OCI-LY1 (cell line): ENCODE measurements around the gene AJUBA.

Source experiments
- H2AFZ ChIP-seq: fragments of 200-600 bp; sonication (generic), shearing (Covaris generic); 2 replicates; pipeline ENCODE4 v1.6.0; 2014; ENCODE audit warnings: antibody characterized with exemption, mild to moderate bottlenecking, low read length
- H3F3A ChIP-seq: fragments of 200-600 bp; sonication (generic), shearing (Covaris generic); 2 replicates; pipeline ENCODE4 v1.6.0; 2014; ENCODE audit warnings: mild to moderate bottlenecking, antibody characterized with exemption, low read length, moderate library complexity; ENCODE audit not compliant: insufficient read depth
- H3K27ac ChIP-seq: fragments of 200-600 bp; sonication (generic); 2 replicates; pipeline ENCODE4 v1.5.1; 2014; ENCODE audit warnings: low read length, mixed run types, mild to moderate bottlenecking, low read depth; ENCODE audit not compliant: poor library complexity, severe bottlenecking
- H3K27me3 ChIP-seq: fragments of 200-600 bp; sonication (generic); 2 replicates; pipeline ENCODE4 v1.6.0; 2014; ENCODE audit warnings: antibody characterized with exemption, mild to moderate bottlenecking, low read length, moderate library complexity; ENCODE audit not compliant: insufficient read depth
- H3K36me3 ChIP-seq: fragments of 200-600 bp; sonication (generic); 2 replicates; pipeline ENCODE4 v1.6.1; 2014; ENCODE audit warnings: mild to moderate bottlenecking, antibody characterized with exemption, low read length, moderate library complexity, mixed read lengths; ENCODE audit not compliant: insufficient read depth
- H3K4me1 ChIP-seq: fragments of 200-600 bp; sonication (generic); 2 replicates; pipeline ENCODE4 v1.5.1; 2014; ENCODE audit warnings: mild to moderate bottlenecking, low read length, moderate library complexity; ENCODE audit not compliant: insufficient read depth, severe bottlenecking
- H3K4me2 ChIP-seq: fragments of 200-600 bp; sonication (generic), shearing (Covaris generic); 2 replicates; pipeline ENCODE4 v1.6.1; 2014; ENCODE audit warnings: low read length
- H3K4me3 ChIP-seq: fragments of 200-600 bp; sonication (generic); 2 replicates; pipeline ENCODE4 v1.5.1; 2014; ENCODE audit warnings: low read length, low read depth, mild to moderate bottlenecking, mixed read lengths; ENCODE audit not compliant: poor library complexity, severe bottlenecking
- H3K79me2 ChIP-seq: fragments of 200-600 bp; shearing (Covaris generic); 2 replicates; pipeline ENCODE4 v1.6.1; 2016; ENCODE audit warnings: mixed run types, low read length, mixed read lengths; ENCODE audit not compliant: insufficient read depth
- H3K9ac ChIP-seq: fragments of 200-600 bp; sonication (generic), shearing (Covaris generic); 2 replicates; pipeline ENCODE4 v1.6.1; 2014; ENCODE audit warnings: mild to moderate bottlenecking, low read length, mixed read lengths
- H3K9me2 ChIP-seq: fragments of 200-600 bp; sonication (generic), shearing (Covaris generic); 2 replicates; pipeline ENCODE4 v1.6.1; 2014; ENCODE audit warnings: low read depth, mild to moderate bottlenecking, low read length, mixed read lengths
- H3K9me3 ChIP-seq: fragments of 200-600 bp; shearing (Covaris generic); 2 replicates; pipeline ENCODE4 v1.6.1; 2014; ENCODE audit warnings: low read length, mixed read lengths
- H4K20me1 ChIP-seq: fragments of 200-600 bp; sonication (generic), shearing (Covaris generic); 2 replicates; pipeline ENCODE4 v1.6.0; 2016; ENCODE audit warnings: mild to moderate bottlenecking, low read length; ENCODE audit not compliant: insufficient read depth
- EZH2 ChIP-seq: fragments of 200-600 bp; sonication (generic), shearing (Covaris generic); IDR thresholded peaks from 2 replicates; pipeline ENCODE4 v1.8.0; 2017; ENCODE audit warnings: borderline replicate concordance, mixed run types, mild to moderate bottlenecking, antibody characterized with exemption, low read length, moderate library complexity, mixed read lengths
- TF ChIP-seq, protein P1 (sequence below): fragments of 200-600 bp; sonication (generic), shearing (Covaris generic); IDR thresholded peaks from 2 replicates; pipeline ENCODE4 v1.5.1; 2017; ENCODE audit warnings: mild to moderate bottlenecking, antibody characterized with exemption, low read length, moderate library complexity, mixed read lengths

Gene AJUBA

DNA sequence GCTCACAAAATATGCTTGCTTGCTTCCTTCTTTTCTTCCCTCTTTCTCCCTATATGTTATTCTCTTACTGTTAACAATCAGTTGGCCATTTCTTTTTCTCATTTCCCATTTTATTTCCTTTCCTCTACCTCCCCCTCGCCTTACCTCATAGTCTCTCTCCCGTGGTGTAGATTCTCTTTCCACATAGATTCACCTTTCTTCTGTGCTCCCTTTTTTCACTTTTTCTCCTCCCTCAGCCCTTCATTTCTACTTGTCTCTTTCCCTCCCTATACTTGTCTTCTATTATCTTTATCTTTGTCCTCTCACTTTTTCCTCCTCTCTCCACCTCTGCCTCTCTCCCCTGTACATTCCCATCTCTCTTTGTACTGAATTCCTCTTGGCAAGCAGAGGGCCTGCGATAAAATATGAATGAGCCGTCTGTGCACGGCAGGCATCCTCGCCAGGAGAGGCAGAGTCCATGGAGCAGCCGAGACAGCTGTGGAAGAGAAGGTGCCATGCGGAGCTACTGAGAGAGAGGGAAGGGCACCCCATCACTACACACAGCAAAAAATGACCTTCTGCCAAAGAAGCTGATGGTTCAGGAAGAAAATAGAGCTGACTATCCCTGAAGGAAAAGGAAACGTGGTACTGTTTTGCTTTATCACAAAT is 15.4 kb upstream of the AJUBA start:
- H3K9me3 ChIP-seq: no peaks in the 10 kb centered on the region
- no peak overlapping the region for H3K4me2 ChIP-seq
- no peaks in the 10 kb centered on the region for H4K20me1 ChIP-seq
- no peak overlapping the region for H3K9ac ChIP-seq
- no peaks in the 10 kb centered on the region for H3K9me2 ChIP-seq
- no peak for TF ChIP-seq EZH2
- TF ChIP-seq, protein P1, sequence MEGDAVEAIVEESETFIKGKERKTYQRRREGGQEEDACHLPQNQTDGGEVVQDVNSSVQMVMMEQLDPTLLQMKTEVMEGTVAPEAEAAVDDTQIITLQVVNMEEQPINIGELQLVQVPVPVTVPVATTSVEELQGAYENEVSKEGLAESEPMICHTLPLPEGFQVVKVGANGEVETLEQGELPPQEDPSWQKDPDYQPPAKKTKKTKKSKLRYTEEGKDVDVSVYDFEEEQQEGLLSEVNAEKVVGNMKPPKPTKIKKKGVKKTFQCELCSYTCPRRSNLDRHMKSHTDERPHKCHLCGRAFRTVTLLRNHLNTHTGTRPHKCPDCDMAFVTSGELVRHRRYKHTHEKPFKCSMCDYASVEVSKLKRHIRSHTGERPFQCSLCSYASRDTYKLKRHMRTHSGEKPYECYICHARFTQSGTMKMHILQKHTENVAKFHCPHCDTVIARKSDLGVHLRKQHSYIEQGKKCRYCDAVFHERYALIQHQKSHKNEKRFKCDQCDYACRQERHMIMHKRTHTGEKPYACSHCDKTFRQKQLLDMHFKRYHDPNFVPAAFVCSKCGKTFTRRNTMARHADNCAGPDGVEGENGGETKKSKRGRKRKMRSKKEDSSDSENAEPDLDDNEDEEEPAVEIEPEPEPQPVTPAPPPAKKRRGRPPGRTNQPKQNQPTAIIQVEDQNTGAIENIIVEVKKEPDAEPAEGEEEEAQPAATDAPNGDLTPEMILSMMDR: no peak
- no peaks in the 10 kb centered on the region for H3F3A ChIP-seq
- no peak overlapping the region for H2AFZ ChIP-seq
- no peaks in the 10 kb centered on the region for H3K79me2 ChIP-seq
- H3K4me3 ChIP-seq: no peak overlapping the region
- peaks cover 8% of the 10 kb centered on the region for H3K36me3 ChIP-seq
- H3K27me3 ChIP-seq: no peaks in the 10 kb centered on the region
- no peak overlapping the region for H3K27ac ChIP-seq
- H3K4me1 ChIP-seq: no peaks in the 10 kb centered on the region

DNA sequence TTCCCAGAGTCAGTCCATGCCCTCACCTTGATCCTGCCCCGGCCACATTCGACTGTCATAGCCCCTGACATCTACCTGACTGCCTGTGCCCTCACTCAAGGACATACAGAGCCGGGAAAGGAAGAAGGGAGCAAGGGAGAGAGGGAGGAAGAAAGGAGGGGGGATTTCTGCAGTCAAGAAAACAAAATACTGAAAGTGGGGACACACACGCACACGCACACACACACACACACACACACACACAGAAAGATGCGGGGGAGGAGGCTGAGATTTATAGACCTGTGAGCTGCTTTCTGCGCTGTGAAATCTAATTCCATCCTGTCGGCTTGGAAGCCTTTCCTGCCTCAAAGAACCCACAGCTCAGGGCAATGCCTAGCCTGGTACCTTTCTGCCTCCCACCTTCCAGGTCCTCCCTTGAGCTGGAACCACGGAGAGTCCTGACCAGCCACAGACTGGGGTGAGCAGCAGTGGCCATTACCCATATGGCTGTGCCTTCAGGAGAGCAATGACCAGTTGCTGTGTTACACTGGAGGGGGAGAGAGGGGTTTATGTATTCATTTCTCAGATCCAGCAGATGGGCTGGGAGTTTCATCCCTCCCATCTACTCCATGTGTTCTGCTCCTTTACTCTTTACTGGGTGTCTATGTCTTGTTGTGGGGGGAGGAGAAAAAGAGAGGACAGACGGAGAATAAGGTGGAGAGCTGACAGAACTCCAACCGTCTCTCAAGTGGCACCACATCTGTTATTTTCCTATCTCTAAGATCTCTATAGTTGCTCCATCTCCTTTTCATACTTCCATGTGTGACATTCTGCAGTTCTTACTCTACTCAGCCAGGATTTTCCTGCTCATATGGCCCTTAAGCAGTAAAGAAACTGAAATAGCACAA is 14.7 kb upstream of the AJUBA start:
- no peaks in the 10 kb centered on the region for H3K27me3 ChIP-seq
- no peak overlapping the region for H3K4me3 ChIP-seq
- no peaks in the 10 kb centered on the region for H4K20me1 ChIP-seq
- no peaks in the 10 kb centered on the region for H3F3A ChIP-seq
- no peak for TF ChIP-seq EZH2
- TF ChIP-seq, protein P1: no peak
- no peak overlapping the region for H3K27ac ChIP-seq
- no peaks in the 10 kb centered on the region for H3K4me1 ChIP-seq
- H3K4me2 ChIP-seq: no peak overlapping the region
- no peak overlapping the region for H3K9ac ChIP-seq
- H3K36me3 ChIP-seq: peaks cover 8% of the 10 kb centered on the region
- H3K9me3 ChIP-seq: no peaks in the 10 kb centered on the region
- no peak overlapping the region for H2AFZ ChIP-seq
- no peaks in the 10 kb centered on the region for H3K9me2 ChIP-seq
- H3K79me2 ChIP-seq: no peaks in the 10 kb centered on the region

DNA sequence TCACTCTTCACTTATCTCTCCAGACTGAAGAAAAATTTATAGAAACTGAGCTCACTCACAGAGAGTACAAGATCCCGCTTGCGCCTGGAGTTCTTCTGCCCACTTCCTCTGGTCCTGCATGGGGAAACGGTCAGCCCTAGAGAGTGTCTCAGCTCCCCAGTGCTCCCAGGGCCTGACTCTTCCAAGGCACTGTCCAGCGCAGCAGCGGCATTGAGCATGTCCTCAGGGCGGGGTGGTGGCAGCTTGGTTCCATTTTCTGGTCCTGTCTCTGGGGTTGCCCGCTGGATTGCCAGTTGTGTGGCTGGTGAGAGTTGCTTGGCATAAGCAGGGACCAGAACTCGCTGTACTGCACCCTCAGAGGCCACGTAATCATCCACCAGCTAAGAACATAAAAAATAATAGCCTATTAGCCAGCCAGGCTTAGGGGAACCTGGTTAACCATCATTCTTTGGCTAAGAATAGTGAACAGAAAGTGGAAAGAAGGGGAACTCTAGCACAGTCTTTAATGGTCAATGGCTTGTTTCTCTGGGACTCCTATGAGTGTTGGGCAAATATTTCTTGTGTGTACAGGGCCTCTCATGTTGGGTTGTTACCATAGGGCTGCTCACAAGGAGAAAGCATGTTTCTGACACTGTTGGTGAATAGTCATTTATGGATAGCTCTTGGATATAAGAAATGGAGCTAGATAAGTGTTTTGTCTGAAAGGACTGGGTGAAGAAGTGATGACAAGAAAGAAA is 13.7 kb upstream of the AJUBA start:
- Histone ChIP-seq H3K79me2 (no peaks in the 10 kb centered on the region), H3K4me2 (no peak overlapping the region), H4K20me1 (no peaks in the 10 kb centered on the region), H3K9me3 (no peaks in the 10 kb centered on the region), H3K36me3 (peaks cover 8% of the 10 kb centered on the region), H3K4me1 (no peaks in the 10 kb centered on the region), H3K9ac (no peak overlapping the region), H3K27me3 (no peaks in the 10 kb centered on the region), H3F3A (no peaks in the 10 kb centered on the region), H3K4me3 (no peak overlapping the region), H2AFZ (no peak overlapping the region), H3K27ac (no peak overlapping the region), H3K9me2 (no peaks in the 10 kb centered on the region)
- no peak for TF ChIP-seq EZH2
- TF ChIP-seq, protein P1: no peak
